ENCODE data around the gene RAB4A. TPM values are rescaled to one million over a fixed set of nuclear protein-coding genes. Genes with fewer than 3 reads are reported as not detected.

Gene RAB4A
- total and polyA plus RNA-seq, 2 of the 13 experiments (the other 11 are each of a cell fraction or from before 2014, with no cell fraction given) = 56.0 to 80.1 TPM

DNA sequence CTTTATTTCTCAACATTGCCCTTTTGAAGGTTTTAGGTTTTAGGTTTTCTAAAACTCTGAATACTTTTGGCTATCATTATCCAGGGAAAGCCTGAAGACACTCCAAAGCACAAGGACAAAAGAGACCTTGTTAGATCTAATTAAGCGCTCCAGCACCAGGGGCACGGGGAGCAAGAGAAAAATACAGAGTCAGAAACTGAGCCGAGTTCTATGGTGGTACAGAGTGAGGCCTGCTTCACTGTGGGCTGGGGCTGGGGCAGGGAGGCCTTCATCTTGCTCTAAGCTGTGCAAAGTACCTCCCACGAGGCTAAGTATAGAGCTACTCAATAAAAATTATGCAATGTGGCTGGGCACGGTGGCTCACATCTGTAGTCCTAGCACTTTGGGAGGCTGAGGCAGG lies 19.7 kb upstream of the RAB4A start (continued):
- no peak for TF ChIP-seq ZNF616 (CRISPR knock-in tag; IDR thresholded peaks at IDR 0.05; ENCODE audit: low read depth)
- no peak for TF ChIP-seq MYNN (CRISPR knock-in tag; IDR thresholded peaks at IDR 0.05; ENCODE audit: low read depth)
- no peak for TF ChIP-seq MZF1 (CRISPR knock-in tag; IDR thresholded peaks at IDR 0.05; ENCODE audit: borderline replicate concordance)
- TF ChIP-seq RAD51 (IDR thresholded peaks at IDR 0.05; ENCODE audit: borderline replicate concordance) = no peak
- TF ChIP-seq, protein P1, sequence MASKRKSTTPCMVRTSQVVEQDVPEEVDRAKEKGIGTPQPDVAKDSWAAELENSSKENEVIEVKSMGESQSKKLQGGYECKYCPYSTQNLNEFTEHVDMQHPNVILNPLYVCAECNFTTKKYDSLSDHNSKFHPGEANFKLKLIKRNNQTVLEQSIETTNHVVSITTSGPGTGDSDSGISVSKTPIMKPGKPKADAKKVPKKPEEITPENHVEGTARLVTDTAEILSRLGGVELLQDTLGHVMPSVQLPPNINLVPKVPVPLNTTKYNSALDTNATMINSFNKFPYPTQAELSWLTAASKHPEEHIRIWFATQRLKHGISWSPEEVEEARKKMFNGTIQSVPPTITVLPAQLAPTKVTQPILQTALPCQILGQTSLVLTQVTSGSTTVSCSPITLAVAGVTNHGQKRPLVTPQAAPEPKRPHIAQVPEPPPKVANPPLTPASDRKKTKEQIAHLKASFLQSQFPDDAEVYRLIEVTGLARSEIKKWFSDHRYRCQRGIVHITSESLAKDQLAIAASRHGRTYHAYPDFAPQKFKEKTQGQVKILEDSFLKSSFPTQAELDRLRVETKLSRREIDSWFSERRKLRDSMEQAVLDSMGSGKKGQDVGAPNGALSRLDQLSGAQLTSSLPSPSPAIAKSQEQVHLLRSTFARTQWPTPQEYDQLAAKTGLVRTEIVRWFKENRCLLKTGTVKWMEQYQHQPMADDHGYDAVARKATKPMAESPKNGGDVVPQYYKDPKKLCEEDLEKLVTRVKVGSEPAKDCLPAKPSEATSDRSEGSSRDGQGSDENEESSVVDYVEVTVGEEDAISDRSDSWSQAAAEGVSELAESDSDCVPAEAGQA (IDR thresholded peaks at IDR 0.05; ENCODE audit: low read depth) = no peak
- TF ChIP-seq, protein P1 (CRISPR knock-in tag; IDR thresholded peaks at IDR 0.05; ENCODE audit: borderline replicate concordance) = no peak
- TF ChIP-seq, protein P2, sequence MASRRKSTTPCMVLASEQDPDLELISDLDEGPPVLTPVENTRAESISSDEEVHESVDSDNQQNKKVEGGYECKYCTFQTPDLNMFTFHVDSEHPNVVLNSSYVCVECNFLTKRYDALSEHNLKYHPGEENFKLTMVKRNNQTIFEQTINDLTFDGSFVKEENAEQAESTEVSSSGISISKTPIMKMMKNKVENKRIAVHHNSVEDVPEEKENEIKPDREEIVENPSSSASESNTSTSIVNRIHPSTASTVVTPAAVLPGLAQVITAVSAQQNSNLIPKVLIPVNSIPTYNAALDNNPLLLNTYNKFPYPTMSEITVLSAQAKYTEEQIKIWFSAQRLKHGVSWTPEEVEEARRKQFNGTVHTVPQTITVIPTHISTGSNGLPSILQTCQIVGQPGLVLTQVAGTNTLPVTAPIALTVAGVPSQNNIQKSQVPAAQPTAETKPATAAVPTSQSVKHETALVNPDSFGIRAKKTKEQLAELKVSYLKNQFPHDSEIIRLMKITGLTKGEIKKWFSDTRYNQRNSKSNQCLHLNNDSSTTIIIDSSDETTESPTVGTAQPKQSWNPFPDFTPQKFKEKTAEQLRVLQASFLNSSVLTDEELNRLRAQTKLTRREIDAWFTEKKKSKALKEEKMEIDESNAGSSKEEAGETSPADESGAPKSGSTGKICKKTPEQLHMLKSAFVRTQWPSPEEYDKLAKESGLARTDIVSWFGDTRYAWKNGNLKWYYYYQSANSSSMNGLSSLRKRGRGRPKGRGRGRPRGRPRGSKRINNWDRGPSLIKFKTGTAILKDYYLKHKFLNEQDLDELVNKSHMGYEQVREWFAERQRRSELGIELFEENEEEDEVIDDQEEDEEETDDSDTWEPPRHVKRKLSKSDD (CRISPR knock-in tag; IDR thresholded peaks at IDR 0.05; ENCODE audit: low read depth) = no peak
- TF ChIP-seq SRSF4 (IDR thresholded peaks at IDR 0.05; ENCODE audit: low read depth, low read length, poor library complexity, severe bottlenecking) = no peak
- TF ChIP-seq ZNF10 (CRISPR knock-in tag; IDR thresholded peaks at IDR 0.05; ENCODE audit: borderline replicate concordance, low read depth) = no peak

All from HepG2 (cell line).